ENCODE results near the gene TMEM115.

The TMEM115 gene, protein sequence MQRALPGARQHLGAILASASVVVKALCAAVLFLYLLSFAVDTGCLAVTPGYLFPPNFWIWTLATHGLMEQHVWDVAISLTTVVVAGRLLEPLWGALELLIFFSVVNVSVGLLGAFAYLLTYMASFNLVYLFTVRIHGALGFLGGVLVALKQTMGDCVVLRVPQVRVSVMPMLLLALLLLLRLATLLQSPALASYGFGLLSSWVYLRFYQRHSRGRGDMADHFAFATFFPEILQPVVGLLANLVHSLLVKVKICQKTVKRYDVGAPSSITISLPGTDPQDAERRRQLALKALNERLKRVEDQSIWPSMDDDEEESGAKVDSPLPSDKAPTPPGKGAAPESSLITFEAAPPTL

DNA sequence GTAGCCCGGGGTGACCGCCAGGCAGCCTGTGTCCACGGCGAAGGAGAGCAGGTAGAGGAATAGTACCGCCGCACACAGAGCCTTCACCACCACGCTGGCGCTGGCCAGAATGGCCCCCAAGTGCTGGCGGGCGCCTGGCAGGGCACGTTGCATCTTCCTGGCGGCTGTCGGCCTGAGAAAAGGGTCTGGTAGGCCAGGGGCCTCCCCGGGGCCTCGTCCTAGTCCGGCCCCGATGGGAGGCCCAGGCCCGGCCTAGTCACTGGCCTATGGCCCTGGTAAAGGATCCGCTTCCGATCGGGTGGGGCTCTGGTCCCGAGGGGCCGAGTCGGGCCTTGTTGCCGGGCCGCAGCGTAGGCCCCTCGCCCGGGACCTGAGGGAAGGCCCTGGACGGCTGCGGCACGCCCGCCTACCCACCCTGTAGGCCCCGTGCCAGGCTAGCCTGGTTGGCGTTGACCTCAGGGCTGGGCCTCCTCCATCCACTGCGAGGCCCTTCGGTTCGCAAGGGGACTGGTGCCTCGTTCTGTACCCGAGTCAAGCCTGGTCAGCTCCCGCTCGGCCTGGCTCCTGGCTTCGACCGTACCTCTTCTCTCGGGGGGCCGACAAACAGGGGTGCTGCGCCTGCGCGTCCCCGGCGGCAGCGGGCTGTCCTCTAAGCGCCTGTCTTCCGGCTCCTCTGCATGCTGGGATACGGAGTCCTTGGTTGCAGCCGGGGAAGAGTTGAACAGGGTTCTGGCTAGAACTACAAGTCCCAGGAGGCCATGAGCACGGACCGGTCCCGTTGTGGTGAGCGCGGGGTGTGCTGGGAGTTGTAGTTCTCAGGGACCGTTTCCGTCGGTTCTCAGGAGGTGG is at the start of gene TMEM115:
Gene TMEM115 (minus strand): TSS at position 611 of the 849 bp plus-strand sequence. CDS start 458 bp downstream, at position 153.
- DNase-seq (ENCODE audit: low spot score): peak; percentile 99

DNA sequence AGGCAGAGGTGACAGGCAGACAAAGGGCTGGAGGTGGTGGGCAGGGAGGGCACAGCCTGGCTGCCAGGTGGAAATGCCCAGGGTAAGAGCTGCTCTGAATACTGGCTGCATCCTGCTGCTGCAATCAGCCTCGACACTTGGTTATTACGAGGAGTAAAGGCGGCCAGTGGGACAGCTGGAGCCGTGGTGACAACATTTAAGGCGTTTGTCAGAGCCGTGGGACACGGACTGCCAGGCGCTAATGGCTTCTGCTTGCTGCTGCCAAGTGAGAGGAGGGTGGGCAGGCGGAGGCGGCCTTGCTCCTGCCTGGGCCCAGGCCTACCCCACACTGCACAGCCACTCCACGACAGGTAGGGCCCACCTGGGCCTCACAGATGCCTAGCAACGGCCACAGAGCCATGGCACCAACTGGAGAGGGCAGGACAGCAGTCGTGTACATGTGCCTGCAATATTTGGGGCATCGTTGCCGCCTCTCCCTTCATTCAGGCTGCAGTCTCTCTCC is 49.2 kb upstream of the TMEM115 start:
- DNase-seq (ENCODE audit: low spot score): no peak

DNA sequence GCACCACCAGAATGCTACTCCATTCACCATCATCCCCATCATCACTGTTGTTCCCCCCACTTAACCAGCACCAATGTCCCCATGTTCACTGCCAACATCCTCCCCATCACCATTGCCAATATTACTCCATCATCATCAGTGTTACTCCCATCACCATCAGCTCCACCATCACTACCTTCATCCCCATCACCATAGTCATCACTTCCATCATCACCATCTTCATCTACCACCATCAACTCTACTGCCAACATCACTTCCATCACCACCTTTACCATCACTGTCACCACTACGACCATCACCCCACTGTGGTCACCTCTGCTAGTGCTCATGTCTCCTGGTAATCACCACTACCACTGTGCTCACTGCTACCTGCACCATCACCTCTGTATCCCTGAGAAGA is 47.2 kb upstream of the TMEM115 start:
- no peak for DNase-seq (ENCODE audit: low spot score)

DNA sequence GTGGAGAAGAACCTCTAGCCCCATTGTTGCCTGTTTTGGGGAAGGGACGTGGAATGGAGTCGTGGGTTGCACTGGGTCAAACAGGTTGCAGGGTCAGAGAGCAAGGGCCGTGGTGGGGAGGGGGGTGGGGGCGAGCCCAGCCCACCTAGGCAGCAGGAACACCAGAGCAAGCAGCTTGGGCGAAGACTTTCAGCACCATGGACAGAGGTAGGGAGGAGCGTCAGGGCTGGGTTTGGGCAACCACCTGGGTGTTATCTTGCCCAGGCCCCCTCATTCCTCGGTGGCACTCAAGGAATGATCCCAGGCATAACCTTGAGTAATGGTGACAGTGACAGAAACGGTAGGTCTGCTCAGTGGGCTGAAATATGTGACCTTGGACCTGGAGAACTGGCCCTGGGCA is 45.9 kb upstream of the TMEM115 start:
- peak; percentile 43 for DNase-seq (ENCODE audit: low spot score)

DNA sequence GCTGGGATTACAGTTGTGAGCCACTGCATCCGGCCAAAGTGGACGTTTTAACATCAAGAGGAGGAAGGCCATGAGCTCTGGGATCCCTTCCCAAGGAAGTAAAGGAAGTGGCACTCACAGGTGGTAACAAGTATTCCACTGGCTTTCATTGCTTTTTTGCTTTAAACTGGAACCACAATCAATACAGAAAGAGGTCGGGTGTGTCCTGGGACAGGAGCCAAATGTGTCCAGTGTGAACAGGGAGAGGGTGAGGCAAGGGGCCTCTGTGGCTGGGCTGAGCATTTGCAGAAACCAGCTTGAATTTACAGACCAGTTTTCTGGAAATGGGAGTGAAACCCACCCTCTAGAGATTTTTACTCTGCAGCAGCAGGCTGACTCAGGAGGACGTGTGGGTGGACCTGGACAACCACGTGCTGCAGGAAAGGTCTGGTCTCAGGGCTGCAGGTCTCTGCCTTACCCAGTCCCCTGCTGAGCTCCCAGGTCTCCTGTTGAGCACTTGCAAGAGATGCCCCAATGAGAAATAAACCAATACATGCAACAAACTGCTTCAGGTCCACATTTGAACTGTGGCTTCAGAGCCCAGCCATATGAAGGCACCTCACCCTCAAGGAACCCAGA is 42.8 kb upstream of the TMEM115 start:
- no peak for DNase-seq (ENCODE audit: low spot score)

DNA sequence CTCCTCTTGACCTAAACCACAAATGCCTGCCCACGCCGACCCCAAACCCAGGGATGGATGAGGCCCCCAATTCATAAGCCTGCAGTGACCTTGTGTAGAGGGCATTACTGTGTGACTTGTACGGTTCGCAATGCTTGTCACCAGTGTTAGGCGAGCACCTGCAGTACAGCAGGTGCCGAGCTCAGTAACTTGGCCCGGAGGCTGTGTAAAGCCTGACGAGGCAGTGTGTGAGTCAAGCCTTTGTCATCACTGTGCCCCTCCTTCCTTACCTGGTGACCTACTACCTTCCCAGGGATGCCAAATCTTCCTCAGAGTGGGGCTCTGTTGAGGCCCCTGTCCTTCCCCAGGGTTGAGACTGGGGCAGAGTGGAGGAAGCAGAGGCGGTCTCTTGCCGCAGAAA is 37.2 kb upstream of the TMEM115 start:
- no peak for DNase-seq (ENCODE audit: low spot score)

DNA sequence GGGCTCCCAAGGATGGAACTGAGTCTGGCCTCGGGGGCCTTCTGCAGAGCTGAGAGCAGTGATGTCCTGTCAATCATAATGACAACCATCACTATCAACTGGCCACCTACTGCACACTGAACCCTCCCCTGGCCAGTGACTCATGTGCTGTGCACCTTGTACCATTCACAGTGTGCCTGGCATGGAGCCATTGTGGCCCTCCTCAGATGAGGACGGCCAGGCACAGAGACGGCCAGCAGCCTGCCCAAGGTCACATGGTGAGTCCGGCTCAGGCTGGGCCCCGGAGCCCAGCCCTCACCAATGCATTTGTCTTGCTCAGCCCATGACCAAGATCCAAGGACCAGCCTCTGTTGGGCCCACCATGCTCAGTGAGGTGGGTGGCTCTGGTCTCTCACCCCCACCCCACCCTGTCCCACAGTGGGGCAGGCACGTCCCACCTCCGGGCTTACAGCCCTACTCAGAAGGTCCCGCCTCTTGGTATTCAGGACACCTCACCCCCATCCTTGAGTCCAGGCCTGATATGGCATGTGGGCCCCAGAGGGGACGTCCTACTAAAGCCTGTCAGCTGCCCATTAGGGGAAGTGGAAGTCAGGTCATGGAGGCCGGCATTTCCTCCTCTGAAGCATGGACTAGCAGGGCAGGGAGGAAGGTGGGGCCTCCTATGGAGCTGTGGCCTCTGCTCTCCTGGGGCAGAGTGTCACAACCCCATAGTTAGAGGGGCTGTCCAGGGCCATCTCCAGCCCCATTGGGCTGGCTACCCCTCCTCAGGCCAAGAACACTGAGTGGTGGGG is 35.9 kb upstream of the TMEM115 start:
- no peak for DNase-seq (ENCODE audit: low spot score)

DNA sequence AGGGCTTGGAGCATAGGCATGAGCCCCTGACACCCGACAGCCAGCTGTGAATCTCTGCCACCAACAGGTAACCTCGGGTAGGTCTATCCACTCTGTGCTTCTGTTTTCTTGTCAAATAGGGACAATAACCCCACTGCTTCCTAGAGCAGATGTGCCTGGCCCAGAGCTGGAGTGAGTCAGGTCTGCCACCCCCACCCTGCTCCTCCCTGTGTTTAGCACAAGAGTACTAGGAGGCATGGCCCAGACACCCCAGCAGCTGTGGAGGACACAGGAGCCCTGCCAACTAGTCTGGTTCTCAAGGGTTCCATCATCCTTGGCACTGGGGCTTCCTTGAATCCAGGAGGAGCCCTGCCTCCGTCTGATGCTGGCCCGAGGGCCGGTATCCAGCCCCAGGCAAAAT is 33.7 kb upstream of the TMEM115 start:
- no peak for DNase-seq (ENCODE audit: low spot score)

DNA sequence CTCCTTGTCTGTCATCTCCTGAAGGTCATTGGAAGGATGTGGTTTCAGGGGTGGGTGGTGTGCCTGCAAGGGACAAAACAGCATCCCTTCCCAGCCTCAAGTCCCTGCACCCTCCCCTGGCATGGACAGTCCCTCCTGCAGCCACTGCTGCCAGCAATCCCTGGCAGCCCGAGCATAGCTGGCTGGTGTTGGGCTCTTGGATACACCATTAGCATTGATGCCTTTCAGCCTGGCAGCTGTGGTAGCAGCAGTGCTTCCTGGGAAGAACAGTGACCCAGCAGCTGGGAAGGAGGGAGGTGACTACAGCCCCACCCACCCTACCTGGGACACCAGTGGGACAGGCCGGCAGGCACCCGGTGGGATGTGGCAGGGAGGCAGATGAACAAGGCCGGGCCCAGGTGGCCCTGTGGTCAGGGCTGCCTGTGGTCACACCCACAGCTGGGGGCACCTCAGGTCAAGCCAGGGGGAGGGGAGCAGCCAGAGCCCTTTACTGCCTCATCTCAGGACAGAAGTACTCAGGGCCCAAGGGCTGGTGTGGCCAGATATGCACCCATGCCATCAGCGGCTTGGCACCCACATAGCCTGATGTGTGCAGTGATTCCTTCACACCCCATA is 32.9 kb upstream of the TMEM115 start:
- DNase-seq (ENCODE audit: low spot score): no peak

DNA sequence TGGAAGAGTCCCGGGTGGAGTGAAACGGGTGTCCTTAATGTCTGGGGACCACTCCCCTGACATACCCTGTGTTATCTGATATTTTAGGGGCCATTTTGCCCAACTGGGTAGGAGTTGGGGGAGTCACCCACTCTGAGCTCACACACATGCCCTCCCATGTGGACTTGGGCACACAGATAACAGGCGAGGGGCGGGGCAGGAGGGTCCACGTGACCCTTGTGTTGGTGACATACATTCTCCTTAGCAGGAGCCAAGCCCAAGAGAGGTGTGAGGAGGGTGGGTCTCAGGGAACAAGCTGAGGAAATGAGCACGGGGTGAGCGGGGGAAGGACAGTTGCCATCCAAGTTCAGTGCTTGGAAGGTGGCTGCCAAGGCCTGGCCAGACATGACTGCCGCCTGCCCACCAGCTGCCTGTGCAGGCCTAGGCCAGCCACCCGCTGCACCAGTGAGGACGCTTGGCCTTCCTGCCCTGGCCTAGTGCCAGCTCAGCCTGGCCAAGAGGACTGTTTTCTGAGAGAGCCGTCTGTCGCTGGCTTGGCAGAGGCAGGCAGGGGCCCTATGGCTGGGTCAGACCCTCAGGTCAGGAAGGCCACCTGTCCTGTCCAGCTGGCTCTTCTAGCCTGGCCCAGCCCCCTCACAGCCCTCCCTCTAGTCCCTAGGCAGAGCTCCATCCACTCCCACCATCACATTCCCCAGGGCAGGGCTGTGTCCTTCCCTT is 31.3 kb upstream of the TMEM115 start:
- DNase-seq (ENCODE audit: low spot score): no peak

DNA sequence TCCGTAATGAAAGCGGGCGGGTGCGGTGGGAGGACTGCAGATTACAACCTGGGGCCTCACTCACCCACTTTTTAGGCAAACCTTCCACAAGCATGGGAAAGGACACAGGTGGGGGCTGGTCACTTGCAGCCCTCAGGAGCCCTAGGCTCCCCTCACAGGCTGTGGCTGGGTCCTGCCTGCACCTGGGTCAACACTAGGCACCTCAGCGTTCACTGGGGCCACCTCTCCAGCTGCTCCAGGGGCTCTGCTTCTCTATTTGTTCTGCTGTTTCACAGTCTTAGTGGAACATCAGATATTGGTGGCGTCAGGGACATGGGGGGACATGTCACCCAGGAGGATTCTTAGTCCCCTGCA is 30.1 kb upstream of the TMEM115 start:
- DNase-seq (ENCODE audit: low spot score): no peak

DNA sequence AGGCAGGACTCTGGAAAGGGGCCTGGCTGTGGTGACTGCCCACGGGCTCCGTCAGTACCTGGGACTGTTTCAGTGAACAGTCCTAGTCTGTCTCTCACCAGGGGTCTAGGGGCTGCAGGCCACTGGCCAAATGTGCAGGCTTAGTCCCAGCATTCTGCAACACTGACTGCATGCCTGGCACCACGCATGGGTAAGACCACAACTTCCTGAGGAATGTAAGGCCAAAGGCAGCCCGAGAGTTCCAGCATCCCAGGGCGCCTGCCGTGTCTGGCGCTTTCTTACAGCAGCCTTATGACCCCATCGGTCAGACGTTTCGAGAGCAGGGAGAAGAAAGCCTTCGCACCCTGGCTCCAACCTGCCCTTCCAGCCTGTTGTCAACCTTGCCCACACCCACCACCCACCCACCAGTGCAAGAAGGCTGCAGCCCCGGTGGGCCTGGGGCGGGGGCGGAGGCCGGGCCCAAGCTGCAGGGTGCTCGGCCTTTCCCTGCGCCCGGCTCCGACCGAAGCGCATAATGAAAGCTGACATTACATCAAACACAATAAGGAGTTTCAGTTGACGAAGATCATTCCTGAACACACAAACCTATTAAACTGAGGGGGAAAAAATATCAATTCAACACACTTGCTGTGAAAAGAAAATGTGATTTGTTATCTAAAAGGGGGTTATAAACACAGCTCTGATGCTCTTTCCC is 29.5 kb upstream of the TMEM115 start:
- no peak for DNase-seq (ENCODE audit: low spot score)

DNA sequence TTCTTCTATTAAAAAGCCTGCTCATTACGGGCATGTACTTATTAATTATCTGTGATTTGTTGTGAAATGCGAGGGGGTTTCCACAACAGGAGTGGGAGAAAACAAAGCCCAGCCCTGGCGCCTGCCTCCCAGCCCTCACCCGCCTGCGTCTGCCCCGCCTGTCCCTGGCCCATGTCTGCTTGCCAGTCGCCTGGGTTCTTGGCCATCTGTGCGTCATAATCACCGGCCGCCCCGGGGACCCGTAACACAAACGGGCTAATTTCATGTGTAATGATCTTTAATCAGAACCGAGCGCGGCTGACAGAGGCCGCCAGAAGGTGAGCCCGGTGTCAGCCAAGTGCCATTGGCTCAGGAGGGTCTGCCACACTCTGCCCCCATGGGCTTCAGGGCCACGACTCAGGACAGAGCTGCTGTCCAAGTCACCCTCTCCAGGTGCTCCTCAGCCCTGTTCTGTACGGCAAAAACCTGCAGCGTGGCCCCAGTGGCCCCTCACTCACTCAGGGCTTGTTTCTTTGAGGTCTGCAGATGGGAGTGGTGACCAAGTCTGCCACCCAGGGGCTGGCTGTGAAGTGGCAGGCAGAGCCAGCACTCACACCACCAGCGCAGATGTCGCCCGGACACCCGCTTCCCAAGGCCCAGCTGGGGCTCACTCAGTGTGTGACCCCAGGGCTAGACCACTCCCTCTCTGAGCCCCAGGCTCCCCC is 28.8 kb upstream of the TMEM115 start:
- DNase-seq (ENCODE audit: low spot score): peak; percentile 75

DNA sequence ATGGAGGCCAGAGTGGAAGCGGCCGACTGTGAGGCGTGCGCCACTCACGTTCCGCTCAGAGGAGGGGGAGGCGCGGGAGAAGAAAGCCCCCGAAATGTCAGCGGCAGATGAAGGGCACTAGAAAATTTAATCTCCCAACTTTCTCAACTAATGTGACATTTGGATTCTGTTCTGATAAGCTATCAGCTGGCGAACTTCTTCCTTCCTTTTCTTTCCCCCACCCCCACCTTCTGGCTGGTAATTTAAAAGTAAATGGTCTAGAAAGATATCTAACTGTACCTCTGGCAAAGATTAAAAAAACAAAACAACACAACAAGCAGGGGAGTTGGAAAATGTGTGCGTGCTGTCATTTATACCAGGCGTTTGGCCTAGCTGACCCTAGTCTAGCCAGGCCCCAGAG is 26.4 kb upstream of the TMEM115 start:
- no peak for DNase-seq (ENCODE audit: low spot score)

DNA sequence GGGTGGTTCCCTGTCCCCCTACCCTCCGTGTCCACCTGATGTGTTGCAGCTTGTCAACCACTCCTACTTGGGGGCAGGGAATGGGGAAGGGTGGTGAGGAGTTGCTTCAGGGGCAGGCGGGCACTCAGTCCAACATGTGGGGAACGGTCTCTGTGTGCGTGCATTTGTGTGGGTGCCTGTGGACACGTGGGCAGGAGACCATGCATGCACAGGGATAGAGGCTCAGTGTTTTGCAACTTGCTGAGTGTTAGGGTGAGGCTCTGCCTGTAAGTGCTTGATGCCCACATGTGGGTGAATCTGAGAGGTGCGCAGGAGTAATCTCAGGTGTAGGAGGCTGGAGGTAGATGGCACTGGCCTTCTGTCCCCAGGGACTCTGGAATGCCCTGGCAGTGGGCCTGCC is 24.4 kb upstream of the TMEM115 start:
- no peak for DNase-seq (ENCODE audit: low spot score)

DNA sequence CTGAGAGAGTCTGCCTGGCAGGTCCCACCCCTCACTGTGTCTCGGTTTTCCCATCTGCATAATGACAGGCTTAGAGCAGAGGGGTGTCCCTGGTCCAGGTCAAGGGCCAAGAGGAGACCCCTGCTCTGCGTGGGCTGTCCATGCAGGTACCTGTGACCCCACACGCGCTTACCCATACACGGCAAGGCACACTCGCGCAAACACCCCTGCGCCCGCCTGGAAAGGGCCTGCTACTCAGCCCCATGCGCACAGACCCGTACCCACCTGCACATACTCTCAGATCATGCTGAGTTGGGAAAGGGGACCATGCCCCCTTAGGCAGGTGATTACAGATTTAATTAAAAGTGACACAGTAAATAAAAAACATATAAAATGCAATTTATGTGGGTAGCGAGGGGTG is 23.4 kb upstream of the TMEM115 start:
- DNase-seq (ENCODE audit: low spot score): no peak

DNA sequence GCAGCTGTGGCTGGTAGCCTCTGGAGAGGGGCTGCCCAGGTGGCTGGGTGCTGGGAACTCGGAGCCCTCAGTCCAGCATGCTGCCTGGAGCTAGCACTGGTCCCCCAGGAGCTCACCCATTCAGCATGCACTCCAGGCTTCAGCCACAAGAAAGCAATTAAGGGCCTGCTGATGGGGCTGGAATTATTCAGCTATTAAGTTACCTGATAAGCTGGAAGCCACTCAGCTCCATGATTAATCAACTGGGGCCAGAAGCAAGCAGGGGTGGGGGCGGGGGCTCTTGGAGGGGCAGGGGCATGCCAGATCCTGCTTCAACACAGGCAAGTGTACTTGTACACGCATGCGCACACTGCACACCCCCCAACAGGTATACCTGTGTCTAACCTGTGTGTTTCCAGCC is 22.1 kb upstream of the TMEM115 start:
- DNase-seq (ENCODE audit: low spot score): no peak

DNA sequence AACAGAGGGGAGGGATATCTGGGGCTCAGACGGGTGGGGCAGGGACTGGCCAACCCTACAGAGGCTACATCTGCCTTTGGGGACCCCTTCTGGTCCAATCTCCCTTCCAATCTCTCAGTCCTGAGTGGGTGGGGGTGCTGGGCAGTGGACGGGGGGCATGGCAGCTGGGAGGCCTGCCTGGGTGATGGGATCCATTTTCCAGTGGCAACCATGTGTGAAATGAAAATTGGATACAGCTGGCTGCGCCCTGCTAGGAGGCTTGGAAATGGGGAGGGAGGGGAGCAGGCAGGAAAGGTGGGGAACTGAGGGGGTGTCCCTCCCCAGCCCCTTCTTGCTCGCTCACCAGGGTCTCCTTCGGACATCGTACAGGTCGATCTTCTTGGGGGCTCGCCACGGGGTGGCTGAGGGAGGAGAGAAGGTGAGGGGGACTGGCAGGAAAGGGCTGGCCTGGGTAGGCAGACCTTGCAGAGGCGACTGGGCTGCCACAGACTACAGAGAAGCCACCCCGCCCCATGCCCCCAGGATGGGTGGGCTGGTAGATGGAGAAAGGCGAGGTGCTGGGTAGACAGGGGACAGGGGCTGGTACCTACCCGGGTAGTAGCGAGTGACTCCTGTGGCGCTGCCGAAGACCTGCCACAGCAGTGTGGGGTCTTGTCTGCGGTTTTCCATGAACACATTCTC is 21.2 kb upstream of the TMEM115 start:
- DNase-seq (ENCODE audit: low spot score): no peak

DNA sequence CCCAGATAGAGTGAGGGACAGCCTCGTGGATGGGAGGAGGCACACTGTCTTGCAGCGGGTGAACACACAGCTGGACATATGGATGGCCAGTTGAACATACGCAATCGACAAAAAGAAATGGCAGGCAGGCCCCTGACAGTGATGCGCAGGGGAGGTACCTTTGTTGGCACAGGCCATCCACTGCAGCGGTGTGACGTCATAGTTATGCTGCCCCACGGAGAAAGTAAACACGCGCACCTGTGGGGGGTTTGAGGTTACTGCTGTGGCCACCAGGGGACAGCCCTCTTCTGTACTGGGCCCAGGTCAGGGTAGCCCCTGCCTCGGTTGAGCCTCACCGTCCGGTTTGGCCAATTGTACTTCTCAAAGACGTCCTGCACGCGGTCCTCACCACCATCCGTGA is 19.4 kb upstream of the TMEM115 start:
- DNase-seq (ENCODE audit: low spot score): no peak

Data from AG20443 (cell line).